Stimulated activated CD4-positive, alpha-beta T cell treated with anti-CD3 and anti-CD28 coated beads, TNF-alpha, amount 100 ng/mL, for 48 hours (primary cell): ENCODE data around the gene NCEH1.

Experiments
- DNase-seq, 3 donors: peaks; one replicate each; pipeline ENCODE4 v3.0.0-alpha.2; 2020; ENCODE audit warnings: low read depth in 3 of 3

The NCEH1 gene

GRCh38 chr3:172582712-172583111, 128.2 kb downstream of the NCEH1 start:
- DNase-seq = no peak

- no peak for DNase-seq
These were observed 129.1 kb downstream of the NCEH1 start for GRCh38 chr3:172581757-172582166.

GRCh38 chr3:172580680-172581401, 130.0 kb downstream of the NCEH1 start:
- DNase-seq = no peak
